Measurements from ENCODE around the gene UCN. TPM values are rescaled to one million over a fixed set of nuclear protein-coding genes. Genes with fewer than 3 reads are reported as not detected.
A peak's percentile ranks its signal among the peaks of the same experiment; 100 is the strongest.
"Not testable (repeated sequence)": the region's sequence is repeated elsewhere in the genome, so short reads cannot be mapped to it uniquely, and the experiment has no call there.

UCN gene
- total and polyA plus RNA-seq, 4 donors = 0.79 to 4.6 (median 3.3) TPM

- WGBS (ENCODE audit: insufficient coverage) = 84% methylated on average over 36 of the region's 39 CpGs
- peaks cover 4% of the 10 kb centered on the region for H3K27me3 ChIP-seq (ENCODE audit: control insufficient read depth, insufficient read depth, low read length)
Measured at GRCh38 chr2:27275211-27276150, 32.8 kb downstream of the UCN start, which contains the start of gene DNAJC5G. Gene DNAJC5G, plus strand, starts transcription at chr2:27275433. Its CDS starts 1,296 bp downstream, at chr2:27276729.

GRCh38 chr2:27272537-27273522, 35.4 kb downstream of the UCN start:
- H3K4me1 ChIP-seq (ENCODE audit: control insufficient read depth, insufficient read depth, low read length); H3K27me3 ChIP-seq (ENCODE audit: control insufficient read depth, insufficient read depth, low read length); H3K9me3 ChIP-seq (ENCODE audit: control insufficient read depth, insufficient read depth, low read length); H3K4me3 ChIP-seq (ENCODE audit: low read depth, low read length); DNase-seq (ENCODE audit: low read depth in 4 of 6, low spot score in 6 of 6); H3K27ac ChIP-seq (ENCODE audit: low read depth, low read length); H3K36me3 ChIP-seq (ENCODE audit: control insufficient read depth, insufficient read depth, low read length): not testable (repeated sequence)
- 69% methylated on average over 5 of the region's 15 CpGs for WGBS (ENCODE audit: insufficient coverage)

More at GRCh38 chr2:27275211-27276150, 32.8 kb downstream of the UCN start, which contains the start of gene DNAJC5G:
- Histone ChIP-seq H3K27ac (ENCODE audit: low read depth, low read length) (no peak within 1 kb of the TSS), H3K9me3 (ENCODE audit: control insufficient read depth, insufficient read depth, low read length) (no peaks in the 10 kb centered on the region), H3K4me3 (ENCODE audit: low read depth, low read length) (no peak within 1 kb of the TSS), H3K36me3 (ENCODE audit: control insufficient read depth, insufficient read depth, low read length) (no peaks in the 10 kb centered on the region), H3K4me1 (ENCODE audit: control insufficient read depth, insufficient read depth, low read length) (no peaks in the 10 kb centered on the region)
- DNase-seq (ENCODE audit: low read depth in 4 of 6, low spot score in 6 of 6) = no peak

- 52% methylated on average over 4 of the region's 11 CpGs for WGBS (ENCODE audit: insufficient coverage)
- no peaks in the 10 kb centered on the region for H3K36me3 ChIP-seq (ENCODE audit: control insufficient read depth, insufficient read depth, low read length)
- H3K27me3 ChIP-seq (ENCODE audit: control insufficient read depth, insufficient read depth, low read length) = peaks cover 7% of the 10 kb centered on the region
- no peak for DNase-seq (ENCODE audit: low read depth in 4 of 6, low spot score in 6 of 6)
- no peak overlapping the region for H3K4me3 ChIP-seq (ENCODE audit: low read depth, low read length)
- H3K4me1 ChIP-seq (ENCODE audit: control insufficient read depth, insufficient read depth, low read length) = no peaks in the 10 kb centered on the region
- H3K9me3 ChIP-seq (ENCODE audit: control insufficient read depth, insufficient read depth, low read length) = no peaks in the 10 kb centered on the region
- H3K27ac ChIP-seq (ENCODE audit: low read depth, low read length) = no peak overlapping the region
Measured at GRCh38 chr2:27271631-27272340, 36.5 kb downstream of the UCN start.

GRCh38 chr2:27270670-27271069, 37.6 kb downstream of the UCN start:
- no peak for DNase-seq (ENCODE audit: low read depth in 4 of 6, low spot score in 6 of 6)
- no peaks in the 10 kb centered on the region for H3K36me3 ChIP-seq (ENCODE audit: control insufficient read depth, insufficient read depth, low read length)
- no peak overlapping the region for H3K27ac ChIP-seq (ENCODE audit: low read depth, low read length)
- H3K4me3 ChIP-seq (ENCODE audit: low read depth, low read length) = no peak overlapping the region
- no CpG with 5 or more reads among the region's 2 CpGs for WGBS (ENCODE audit: insufficient coverage)
- H3K27me3 ChIP-seq (ENCODE audit: control insufficient read depth, insufficient read depth, low read length) = peaks cover 10% of the 10 kb centered on the region
- H3K9me3 ChIP-seq (ENCODE audit: control insufficient read depth, insufficient read depth, low read length) = no peaks in the 10 kb centered on the region
- no peaks in the 10 kb centered on the region for H3K4me1 ChIP-seq (ENCODE audit: control insufficient read depth, insufficient read depth, low read length)

GRCh38 chr2:27270131-27270530, 38.1 kb downstream of the UCN start:
- WGBS (ENCODE audit: insufficient coverage) = 100% methylated on average over 1 of the region's 3 CpGs
- H3K27ac ChIP-seq (ENCODE audit: low read depth, low read length) = no peak overlapping the region
- no peaks in the 10 kb centered on the region for H3K9me3 ChIP-seq (ENCODE audit: control insufficient read depth, insufficient read depth, low read length)
- H3K4me1 ChIP-seq (ENCODE audit: control insufficient read depth, insufficient read depth, low read length) = peaks cover 1% of the 10 kb centered on the region
- H3K36me3 ChIP-seq (ENCODE audit: control insufficient read depth, insufficient read depth, low read length) = no peaks in the 10 kb centered on the region
- no peak for DNase-seq (ENCODE audit: low read depth in 4 of 6, low spot score in 6 of 6)
- H3K27me3 ChIP-seq (ENCODE audit: control insufficient read depth, insufficient read depth, low read length) = peaks cover 15% of the 10 kb centered on the region
- no peak overlapping the region for H3K4me3 ChIP-seq (ENCODE audit: low read depth, low read length)

GRCh38 chr2:27268296-27268695, 39.9 kb downstream of the UCN start:
- not testable (repeated sequence) for H3K4me3 ChIP-seq (ENCODE audit: low read depth, low read length); H3K27ac ChIP-seq (ENCODE audit: low read depth, low read length); H3K36me3 ChIP-seq (ENCODE audit: control insufficient read depth, insufficient read depth, low read length); H3K9me3 ChIP-seq (ENCODE audit: control insufficient read depth, insufficient read depth, low read length); DNase-seq (ENCODE audit: low read depth in 4 of 6, low spot score in 6 of 6)
- WGBS (ENCODE audit: insufficient coverage) = 93% methylated on average over 5 of the region's 13 CpGs
- Histone ChIP-seq H3K27me3 (ENCODE audit: control insufficient read depth, insufficient read depth, low read length) (peaks cover 33% of the 10 kb centered on the region), H3K4me1 (ENCODE audit: control insufficient read depth, insufficient read depth, low read length) (peaks cover 20% of the 10 kb centered on the region)

- Histone ChIP-seq H3K27me3 (ENCODE audit: control insufficient read depth, insufficient read depth, low read length) (peaks cover 56% of the 10 kb centered on the region), H3K4me1 (ENCODE audit: control insufficient read depth, insufficient read depth, low read length) (peaks cover 29% of the 10 kb centered on the region), H3K4me3 (ENCODE audit: low read depth, low read length) (no peak overlapping the region), H3K36me3 (ENCODE audit: control insufficient read depth, insufficient read depth, low read length) (no peaks in the 10 kb centered on the region), H3K9me3 (ENCODE audit: control insufficient read depth, insufficient read depth, low read length) (no peaks in the 10 kb centered on the region), H3K27ac (ENCODE audit: low read depth, low read length) (no peak overlapping the region)
- DNase-seq (ENCODE audit: low read depth in 4 of 6, low spot score in 6 of 6) = no peak
Measured at GRCh38 chr2:27265536-27265870, 42.7 kb downstream of the UCN start.

GRCh38 chr2:27264753-27265535, 43.3 kb downstream of the UCN start:
- Histone ChIP-seq H3K9me3 (ENCODE audit: control insufficient read depth, insufficient read depth, low read length) (no peaks in the 10 kb centered on the region), H3K36me3 (ENCODE audit: control insufficient read depth, insufficient read depth, low read length) (no peaks in the 10 kb centered on the region), H3K27ac (ENCODE audit: low read depth, low read length) (no peak overlapping the region), H3K4me1 (ENCODE audit: control insufficient read depth, insufficient read depth, low read length) (peaks cover 33% of the 10 kb centered on the region), H3K27me3 (ENCODE audit: control insufficient read depth, insufficient read depth, low read length) (peaks cover 61% of the 10 kb centered on the region), H3K4me3 (ENCODE audit: low read depth, low read length) (peak overlapping the region; percentile 29)
- DNase-seq (ENCODE audit: low read depth in 4 of 6, low spot score in 6 of 6) = peak in 4 of 6 donors; percentile 29 to 88 (median 62)
- 2% methylated on average over 55 of the region's 56 CpGs for WGBS (ENCODE audit: insufficient coverage)

All from spinal cord (tissue), 10 donors.